ENCODE results near the gene SNTG2. TPM values are rescaled to one million over a fixed set of nuclear protein-coding genes. Genes with fewer than 3 reads are reported as not detected.
A peak's percentile ranks its signal among the peaks of the same experiment; 100 is the strongest.
"Not testable (repeated sequence)": the region's sequence is repeated elsewhere in the genome, so short reads cannot be mapped to it uniquely, and the experiment has no call there.

SNTG2 gene
- total RNA-seq, 1 donor from 2014 or later: 0.15 TPM

DNA sequence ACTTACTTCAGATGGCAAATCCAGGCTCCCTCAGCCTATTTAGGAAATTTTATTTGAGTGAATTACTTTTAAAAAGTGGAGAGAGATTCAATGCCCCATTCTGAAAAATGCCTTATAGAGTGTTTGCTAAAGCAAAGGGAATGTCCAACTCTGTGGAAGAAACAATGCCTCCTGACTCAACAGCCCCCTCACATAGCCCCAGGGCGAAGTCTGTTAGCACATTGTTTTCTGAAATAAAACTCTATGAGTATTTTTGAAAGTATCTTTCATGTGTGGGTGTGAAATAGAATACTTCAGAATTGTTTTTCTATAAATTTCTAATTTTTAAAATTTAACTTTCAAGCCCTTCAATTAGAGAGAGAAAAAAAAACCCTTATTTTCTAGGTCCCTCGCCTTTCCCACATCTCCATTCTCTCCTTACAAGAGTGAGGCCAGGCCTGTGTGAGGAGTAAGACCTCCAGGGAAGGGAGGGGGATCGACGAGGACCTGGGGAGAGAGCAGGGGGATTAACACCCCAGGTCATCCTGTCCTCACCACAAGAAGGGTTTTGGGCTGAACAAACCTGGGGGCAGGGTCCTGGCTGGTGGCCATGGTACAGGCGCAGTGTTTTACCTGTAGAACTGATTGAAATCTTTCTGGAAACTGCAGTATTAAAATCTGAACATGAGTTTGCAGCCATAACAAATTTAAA, 141.4 kb downstream of the SNTG2 start:
- DNase-seq (ENCODE audit: low read depth): peak; percentile 48

DNA sequence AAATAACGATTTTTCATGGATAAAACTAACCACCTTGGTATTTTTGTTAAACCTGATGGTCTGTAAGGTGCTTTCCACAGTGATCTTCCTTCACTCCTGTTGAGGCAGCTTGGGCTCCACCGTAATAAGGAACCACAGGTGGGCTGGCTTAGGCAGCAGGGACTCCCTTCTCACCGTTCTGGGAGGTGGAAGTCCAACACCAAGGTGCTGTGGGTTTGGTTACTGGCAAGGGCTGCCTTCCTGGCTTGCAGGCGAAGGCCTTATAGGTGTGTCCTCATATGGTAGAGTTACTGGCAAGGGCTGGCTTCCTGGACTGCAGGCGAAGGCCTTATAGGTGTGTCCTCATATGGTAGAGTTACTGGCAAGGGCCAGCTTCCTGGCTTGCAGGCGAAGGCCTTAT, 143.0 kb downstream of the SNTG2 start:
- DNase-seq (ENCODE audit: low read depth): not testable (repeated sequence)

DNA sequence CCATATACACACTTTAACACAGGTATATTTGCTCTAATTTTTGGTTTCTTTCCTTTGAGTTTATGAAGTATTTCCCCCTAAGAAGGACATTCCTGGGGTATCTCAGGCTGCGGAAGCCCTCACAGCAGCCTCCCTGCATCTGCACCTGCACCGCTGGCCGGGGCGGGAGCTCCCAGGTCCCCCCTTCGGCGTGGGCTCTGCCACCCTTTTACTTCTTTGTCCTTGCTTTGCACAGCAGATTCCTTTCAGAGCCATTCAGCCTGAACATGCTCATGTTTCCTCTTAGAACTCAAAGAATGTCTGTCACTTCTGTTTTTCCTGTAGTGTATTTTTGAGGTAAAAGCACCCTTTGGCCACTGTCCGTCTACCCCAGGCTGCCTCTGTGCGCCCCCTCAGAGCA, 146.5 kb downstream of the SNTG2 start:
- DNase-seq (ENCODE audit: low read depth): no peak

DNA sequence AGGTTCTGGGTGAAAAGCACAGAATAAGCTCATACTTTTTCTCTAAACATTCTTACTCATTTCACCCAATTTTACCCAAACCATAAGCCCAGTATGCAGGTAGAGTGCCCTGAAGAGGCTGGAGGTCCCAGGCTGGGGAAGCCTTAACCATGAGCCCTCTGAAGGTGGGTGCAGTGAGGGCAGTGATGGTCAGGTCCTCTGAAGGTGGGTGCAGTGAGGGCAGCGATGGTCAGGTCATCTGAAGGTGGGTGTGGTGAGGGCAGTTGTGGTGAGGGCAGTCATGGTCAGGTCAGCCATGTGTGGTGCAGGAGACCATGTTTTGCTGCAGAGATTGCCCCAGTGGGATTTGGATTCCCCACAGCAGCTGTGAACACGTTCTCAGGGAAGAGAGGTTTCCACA, 148.8 kb downstream of the SNTG2 start:
- DNase-seq (ENCODE audit: low read depth): no peak

DNA sequence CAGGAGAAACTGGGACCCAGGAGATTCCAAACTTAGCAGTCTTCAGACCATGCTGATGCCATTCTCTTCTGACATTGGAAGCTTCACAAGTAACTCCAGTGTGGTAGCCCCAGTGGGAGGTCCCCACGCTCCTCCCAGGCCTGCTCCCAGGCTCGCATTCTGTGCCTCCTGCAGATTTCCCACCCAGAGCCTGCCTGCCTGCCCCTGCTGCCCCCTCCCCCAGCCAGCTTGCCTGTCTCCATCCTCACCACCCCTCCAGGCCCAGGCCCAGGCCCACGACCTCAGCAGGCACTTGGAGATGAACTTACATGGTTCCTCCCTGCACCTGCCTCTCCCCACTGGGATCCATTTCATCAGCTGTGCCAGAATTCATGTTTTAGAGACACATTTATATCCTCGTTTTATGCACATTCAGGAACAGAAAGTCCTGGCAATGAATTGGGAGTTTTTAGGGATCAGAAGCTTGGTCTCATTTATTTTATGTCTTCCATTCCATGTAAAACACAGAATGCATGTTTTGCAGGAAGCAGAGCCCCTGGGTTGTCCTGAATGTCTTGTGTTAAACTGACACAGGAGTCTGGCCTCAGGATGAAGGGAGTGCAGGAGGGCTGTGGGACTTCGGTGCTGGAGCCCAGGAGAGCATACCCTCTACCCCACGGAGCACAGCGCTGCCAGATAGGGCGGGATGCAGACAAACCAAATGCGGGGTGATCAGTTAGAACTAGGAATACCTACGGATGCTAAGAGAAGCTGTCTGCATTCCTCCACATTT, 150.5 kb downstream of the SNTG2 start:
- no peak for DNase-seq (ENCODE audit: low read depth)

DNA sequence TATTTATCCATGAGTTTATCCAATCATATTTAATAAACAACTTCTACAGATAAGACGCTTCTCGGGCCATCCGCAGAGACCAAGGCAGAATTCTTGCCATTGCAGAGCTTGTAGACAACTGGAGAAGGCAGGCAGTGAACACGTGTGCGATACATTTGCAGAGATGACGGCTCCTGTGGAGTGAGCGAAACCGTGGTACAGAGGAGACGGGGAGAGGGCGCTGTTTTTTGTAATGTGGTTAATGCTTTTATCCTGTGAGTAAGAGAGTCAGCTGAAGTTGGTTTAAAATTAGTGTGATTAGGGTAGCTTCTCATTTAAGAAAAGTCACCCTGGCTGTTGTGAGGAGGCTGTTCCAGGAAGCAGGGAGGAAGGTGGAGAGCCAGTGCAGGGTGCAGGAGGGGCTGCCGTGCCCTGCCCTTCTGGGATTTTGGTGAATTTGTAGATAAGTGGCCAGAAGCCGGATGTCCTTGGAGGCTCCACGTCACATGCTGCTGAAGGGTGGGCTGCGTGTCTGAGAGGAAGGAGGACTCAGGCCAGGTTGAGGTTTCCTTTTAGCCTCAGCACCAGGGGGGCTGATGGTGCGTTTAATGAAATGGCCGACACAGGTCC, 151.4 kb downstream of the SNTG2 start:
- no peak for DNase-seq (ENCODE audit: low read depth)

DNA sequence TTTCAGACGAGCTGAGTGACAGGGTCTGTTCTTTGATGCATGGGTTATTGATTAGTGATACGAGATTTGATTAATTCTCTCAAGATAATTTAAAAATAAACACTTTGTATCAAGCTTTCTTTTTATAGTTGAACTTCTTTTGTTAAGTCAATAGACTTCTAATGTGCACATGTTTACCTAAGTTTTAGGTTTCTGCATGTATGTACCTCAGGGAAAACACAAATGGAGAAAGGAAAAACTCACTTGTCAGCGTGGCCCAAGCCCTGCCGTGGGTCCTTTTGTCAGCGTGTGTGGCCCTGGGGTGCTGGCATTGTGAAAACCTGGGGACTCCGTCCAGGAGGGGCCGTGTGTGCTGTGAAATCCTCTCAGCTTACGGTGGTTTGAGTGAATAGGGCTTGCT, 153.7 kb downstream of the SNTG2 start:
- no peak for DNase-seq (ENCODE audit: low read depth)

DNA sequence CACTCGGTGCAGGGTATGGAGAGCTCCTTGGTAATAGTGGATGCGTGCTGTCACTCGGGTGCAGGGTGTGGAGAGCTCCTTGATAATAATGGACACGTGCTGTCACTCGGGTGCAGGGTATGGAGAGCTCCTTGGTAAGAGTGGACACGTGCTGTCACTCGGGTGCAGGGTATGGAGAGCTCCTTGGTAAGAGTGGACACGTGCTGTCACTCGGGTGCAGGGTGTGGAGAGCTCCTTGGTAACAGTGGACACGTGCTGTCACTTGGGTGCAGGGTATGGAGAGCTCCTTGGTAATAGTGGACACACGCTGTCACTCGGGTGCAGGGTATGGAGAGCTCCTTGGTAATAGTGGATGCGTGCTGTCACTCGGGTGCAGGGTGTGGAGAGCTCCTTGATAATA, 155.7 kb downstream of the SNTG2 start:
- DNase-seq (ENCODE audit: low read depth): not testable (repeated sequence)

DNA sequence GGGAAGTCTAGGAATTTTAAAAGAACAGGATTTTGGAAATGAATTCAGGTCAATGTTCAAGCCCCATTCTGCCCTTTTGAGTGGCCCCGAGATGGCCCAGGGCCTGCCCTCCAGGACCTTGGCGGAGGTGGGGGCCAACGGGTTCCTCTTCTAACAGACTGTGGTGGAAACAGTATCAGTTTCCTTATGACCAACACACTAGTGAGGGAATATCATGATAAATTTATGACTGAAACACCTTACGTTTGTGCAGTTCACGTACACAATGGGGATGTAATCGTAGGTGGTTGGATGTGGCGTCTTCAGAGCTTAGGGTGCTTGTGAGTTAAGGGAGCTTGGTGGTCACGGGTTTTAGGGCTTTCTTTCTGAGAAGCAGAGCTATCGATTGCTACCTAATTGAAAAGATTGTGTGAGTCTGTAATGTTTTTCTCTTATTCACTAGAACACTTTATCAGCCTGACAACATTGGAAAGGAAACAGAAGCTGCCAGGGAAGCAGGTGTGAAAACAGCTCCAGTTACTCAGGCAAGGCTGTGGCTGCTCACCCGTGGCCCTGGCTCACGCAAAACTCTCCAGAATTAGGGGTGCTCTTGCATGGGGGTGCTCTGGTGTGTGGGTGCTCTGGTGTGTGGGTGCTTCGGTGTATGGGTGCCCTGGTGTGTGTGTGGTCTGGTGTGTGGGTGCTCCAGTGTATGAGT, 165.3 kb downstream of the SNTG2 start:
- no peak for DNase-seq (ENCODE audit: low read depth)

DNA sequence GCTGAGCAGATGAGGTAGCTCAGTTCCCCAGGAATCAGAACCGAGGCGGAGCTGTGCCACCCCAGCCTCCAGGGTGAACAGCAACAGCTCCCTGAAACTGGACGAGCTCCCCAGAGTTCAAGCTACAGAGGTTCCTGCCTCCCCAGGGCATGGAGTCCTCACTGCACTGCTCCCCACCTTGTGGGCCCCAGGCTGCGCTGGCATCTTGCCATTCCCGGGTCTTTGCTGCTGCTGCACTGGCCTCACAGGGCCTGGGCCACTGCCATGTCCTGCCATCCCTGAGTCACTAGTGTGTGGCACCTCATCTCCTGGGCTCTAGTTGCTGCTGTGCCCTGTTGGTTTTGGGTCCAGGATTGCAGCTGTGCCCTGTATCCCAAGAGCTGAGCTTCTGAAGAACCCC, 166.9 kb downstream of the SNTG2 start:
- DNase-seq (ENCODE audit: low read depth): no peak

DNA sequence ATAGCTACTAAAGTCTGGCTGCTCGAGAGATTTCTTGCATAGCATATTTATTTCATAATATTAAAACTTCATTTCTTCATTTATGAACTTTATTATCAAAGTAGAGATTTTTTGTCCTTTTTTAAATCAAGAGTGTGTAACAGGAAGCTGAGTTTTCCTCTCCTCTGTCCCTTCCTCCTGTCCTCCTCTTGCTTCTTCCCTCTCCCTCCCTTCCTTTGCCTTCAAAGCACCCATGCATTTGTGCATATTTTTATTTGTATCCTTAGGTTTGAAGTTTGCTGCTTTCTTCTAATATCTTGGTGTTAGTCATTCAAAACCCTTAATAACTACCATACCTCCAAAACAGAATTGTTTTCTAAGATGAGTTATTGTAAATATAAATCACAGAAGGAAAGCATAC, 174.6 kb downstream of the SNTG2 start:
- DNase-seq (ENCODE audit: low read depth): no peak

DNA sequence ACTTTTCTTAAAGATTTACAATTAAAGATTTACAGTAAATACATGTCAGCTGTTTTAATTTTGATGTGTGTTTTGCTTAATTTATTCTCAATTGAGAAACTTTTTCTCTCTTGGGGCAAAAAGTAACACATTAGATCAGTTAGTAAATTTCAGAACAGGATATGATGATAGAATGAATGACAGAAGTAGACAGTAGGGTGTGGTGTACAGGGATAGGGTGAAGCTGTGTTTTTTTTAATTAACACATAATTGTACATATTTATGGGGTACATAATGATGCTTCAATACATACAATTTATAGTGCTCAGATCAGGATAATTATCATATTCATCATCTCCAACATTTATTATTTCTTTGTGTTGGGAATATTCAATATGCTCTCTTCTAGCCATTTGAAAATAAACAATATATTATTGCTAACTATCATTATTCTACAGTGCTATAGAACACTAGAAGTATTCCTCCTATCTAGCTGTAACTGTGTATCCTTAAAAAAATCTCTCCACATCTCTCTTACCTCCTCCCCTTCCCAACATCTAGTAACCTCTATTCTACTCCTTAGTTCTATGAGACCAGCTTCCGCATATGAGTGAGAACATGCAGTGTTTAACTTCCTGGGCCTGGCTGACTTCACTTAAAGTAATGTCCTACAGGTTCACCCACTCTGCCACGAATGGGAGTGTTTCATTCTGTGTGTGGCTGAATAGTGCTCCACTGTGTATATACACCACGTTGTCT, 175.2 kb downstream of the SNTG2 start:
- no peak for DNase-seq (ENCODE audit: low read depth)

DNA sequence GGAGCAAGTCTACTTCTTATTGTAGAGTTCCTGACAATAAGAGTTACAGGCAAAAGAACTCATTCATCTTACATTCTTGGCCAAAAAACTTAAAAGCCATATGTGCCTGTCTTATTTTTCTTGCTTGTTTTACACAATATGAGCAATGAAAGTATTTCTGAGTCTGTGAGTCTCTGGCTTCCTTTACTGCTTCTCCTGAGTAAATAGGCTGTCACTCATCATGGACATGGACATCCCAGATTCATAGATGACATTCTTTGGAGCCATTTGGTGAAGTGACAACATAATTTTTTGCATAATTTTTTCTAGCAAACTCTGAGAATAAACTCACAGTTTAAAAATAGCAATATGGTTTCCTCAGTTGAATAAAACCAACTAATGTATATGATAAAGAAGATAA, 179.3 kb downstream of the SNTG2 start:
- DNase-seq (ENCODE audit: low read depth): no peak

DNA sequence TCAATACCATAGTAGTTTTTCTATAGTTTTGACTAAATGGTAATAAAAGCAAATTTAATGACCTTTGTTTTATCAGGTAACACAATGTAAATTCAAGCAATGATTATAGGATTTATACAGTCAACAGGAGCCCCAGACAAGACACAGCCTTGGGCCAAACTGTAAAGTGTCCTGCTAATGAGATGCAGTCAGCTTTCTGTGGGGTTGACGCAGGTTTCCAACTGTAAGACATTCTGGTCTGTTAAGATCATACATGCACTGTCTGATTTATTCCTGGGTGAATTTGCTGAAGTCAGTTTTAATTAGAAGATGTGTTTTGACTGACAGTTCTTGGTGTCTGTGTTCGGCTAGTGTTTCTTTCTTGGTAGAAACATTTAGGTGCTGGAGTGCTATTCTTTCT, 180.3 kb downstream of the SNTG2 start:
- no peak for DNase-seq (ENCODE audit: low read depth)

DNA sequence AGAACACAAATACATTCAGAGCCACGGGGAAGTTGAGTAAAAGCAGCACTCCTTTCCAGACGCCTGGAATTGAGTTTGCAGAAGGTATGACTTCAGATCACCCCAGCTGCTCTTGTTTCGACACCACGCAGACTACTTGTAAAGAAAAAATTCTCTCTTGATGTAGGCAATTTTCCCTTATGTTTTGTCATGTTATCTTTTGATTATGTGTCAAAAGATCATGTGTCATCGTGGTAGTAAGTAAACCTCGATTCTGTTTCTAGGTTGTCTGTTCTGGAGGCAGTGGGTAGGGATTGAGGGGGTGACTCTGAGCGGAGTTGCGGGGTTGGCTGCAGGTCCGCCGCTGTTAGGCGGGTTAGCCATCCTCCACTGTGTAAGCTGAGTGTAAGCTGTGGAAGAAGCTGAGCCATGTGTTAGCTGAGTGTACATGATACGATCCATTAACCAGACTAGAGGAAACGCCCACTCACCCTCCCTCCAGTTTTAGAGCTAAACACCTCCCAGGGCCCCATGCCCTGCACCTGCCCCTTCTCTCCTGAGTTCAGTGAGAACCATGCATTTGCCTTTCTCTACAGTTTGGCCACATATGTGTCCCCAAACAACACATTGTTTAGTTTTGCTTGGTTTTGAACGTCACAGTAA, 181.8 kb downstream of the SNTG2 start:
- peak; percentile 42 for DNase-seq (ENCODE audit: low read depth)

DNA sequence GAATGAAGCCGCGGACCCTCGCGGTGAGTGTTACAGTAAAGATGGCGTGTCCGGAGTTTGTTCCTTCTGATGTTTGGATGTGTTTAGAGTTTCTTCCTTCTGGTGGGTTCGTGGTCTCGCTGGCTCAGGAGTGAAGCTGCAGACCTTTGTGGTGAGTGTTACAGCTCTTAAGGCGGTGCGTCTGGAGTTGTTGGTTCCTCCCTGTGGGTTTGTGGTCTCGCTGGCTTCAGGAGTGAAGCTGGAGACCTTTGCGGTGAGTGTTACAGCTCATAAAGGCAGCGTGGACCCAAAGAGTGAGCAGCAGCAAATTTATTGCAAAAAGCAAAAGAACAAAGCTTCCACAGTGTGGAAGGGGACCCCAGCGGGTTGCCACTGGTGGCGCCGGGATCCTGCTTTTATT, 183.2 kb downstream of the SNTG2 start:
- DNase-seq (ENCODE audit: low read depth): not testable (repeated sequence)

DNA sequence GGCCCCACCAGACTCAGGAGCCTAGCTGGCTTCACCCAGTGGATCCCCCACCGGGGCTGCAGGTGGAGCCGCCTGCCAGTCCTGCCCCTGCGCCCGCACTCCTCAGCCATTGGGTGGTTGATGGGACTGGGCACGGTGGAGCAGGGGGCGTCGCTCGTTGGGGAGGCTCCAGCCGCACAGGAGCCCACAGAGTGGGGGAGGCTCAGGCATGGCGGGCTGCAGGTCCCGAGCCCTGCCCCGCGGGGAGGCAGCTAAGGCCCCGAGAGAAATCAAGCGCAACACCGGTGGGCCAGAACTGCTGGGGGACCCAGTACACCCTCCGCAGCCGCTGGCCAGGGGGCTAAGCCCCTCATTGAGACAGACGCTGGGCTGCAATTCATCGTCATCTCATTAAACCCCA, 184.0 kb downstream of the SNTG2 start:
- DNase-seq (ENCODE audit: low read depth): no peak

DNA sequence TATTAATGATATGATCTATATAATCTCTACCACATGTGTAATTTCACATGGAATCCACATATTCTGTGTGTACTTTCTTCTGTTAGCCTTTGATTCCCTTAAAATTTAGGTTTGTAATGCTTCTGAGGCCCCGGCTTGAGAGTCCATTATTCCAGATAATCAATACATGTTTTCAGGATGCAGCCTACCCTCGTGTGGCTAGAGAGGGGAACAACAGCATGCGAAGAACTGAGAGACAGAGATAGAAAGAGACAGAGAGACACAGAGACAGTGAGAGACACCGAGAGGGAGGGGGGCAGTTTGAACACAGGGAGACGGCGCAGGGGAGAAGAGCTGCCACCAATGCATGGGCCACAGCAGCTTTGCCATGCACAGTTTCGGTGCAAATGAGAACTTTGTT, 185.4 kb downstream of the SNTG2 start:
- no peak for DNase-seq (ENCODE audit: low read depth)

DNA sequence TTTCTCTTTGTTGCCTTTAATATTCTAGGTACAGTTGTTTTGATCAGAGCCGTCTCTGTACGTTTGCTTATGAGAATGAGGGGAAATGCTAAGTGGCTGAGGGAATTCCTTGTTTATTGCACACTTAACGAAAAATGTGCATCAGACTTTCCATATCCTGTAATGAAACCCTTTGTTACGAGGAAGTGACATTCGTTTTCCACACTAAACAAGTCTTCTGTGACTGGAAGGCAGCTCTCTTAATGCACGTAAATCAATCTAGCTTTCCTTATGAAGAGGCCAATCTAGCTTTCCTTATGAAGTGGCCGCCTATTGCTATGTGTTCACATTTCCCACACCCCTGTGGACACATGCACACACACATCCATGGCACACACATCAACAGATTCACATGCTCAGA, 186.2 kb downstream of the SNTG2 start:
- no peak for DNase-seq (ENCODE audit: low read depth)

DNA sequence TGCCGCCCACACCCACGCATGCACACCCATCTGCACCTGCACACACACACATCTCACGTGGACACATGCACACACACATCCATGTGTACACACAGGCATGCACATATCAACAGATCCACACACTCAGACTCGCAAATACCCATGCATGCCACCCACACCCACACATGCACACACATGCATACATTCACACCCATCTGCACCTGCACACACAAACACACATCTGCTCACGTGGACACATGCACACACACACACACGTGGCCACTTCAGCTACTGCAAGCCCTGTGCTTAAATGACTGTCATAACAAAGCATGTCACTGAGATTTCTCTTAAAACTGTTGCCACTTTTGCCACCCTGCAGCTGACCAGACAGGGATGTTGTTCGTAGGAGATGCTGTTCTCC, 186.6 kb downstream of the SNTG2 start:
- no peak for DNase-seq (ENCODE audit: low read depth)

DNA sequence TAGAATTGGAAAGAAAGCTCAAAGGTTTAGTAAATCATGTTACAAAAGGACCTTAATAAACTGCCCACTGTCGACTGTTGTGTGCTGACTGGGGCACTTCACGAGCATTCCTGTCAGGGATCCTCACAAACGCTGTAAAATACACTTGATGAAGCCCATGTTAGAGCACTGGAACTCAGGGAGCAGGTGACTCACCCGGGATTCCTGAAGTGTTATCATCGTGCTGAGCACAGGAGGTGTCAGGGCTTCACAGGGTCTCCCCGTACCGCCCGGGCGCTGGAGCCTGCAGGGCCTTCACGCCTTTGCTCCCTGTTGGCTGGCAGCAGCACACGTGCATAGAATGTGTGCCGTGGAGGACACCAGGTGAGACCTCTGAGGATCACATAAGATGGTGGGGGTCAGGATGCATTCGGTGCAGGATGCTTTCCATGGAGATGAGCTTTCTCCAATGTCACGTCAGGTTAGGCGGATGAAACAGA, 187.3 kb downstream of the SNTG2 start:
- DNase-seq (ENCODE audit: low read depth): no peak
